B cell (primary cell): Measurements from ENCODE around the gene TRPM8. TPM values are rescaled to one million over a fixed set of nuclear protein-coding genes. Genes with fewer than 3 reads are reported as not detected.

ENCODE experiments used
- ATAC-seq: fragments of 200-7000 bp; cut with Tn5 transposase; one replicate; pipeline ENCODE4 v1.10.0; 2021; ENCODE audit warnings: low read depth, mild to moderate bottlenecking, moderate number of reproducible peaks, moderate library complexity
- CTCF ChIA-PET: fragments of 350-600 bp; sonication (Branson Sonifier 250); formaldehyde crosslinking; loops from one replicate; lab custom pipeline; 2021; ENCODE audit warnings: antibody characterized with exemption, inconsistent platforms; lab: Charles Lee
- POLR2A ChIA-PET: fragments of 350-600 bp; sonication (Branson Sonifier 250); formaldehyde crosslinking; loops from one replicate; lab custom pipeline; 2021; ENCODE audit warnings: antibody characterized with exemption; lab: Charles Lee
- DNase-seq: peaks from one replicate; pipeline ENCODE4 v3.0.0; 2013
- H2AFZ ChIP-seq: 2 replicates; pipeline ENCODE4 v1.6.1; 2012; ENCODE audit warnings: mild to moderate bottlenecking, low read depth, low read length; ENCODE audit not compliant: insufficient read depth, poor library complexity, severe bottlenecking
- H3K27ac ChIP-seq, 2 donors: 1 replicate in 1 of 2; 2 replicates in 1 of 2; pipeline ENCODE4 v1.5.1; 2012 to 2013; ENCODE audit warnings: low read length in 2 of 2, mild to moderate bottlenecking in 2 of 2, moderate library complexity in 1 of 2
- H3K27me3 ChIP-seq, 4 experiments: fragments of 200-600 bp in 1 of 4; sonication (generic) in 1 of 4; replicated peaks in 1 of 4; 1 replicate in 2 of 4; 2 replicates in 2 of 4; pipeline versions ENCODE4 v1.6.1 to v1.7.0; 2013 to 2016; ENCODE audit warnings: low read length in 3 of 4, mild to moderate bottlenecking in 2 of 4, mixed read lengths in 1 of 4, moderate library complexity in 1 of 4; ENCODE audit not compliant: insufficient read depth in 4 of 4, control insufficient read depth in 3 of 4; ENCODE audit errors: control extremely low read depth in 1 of 4
- H3K36me3 ChIP-seq, 2 experiments: replicated peaks in 1 of 2; 1 replicate in 1 of 2; 2 replicates in 1 of 2; pipeline versions ENCODE4 v1.6.1 to v1.7.1; 2013; ENCODE audit warnings: low read length in 1 of 2; ENCODE audit not compliant: insufficient read depth in 2 of 2, control insufficient read depth in 1 of 2; ENCODE audit errors: control extremely low read depth in 1 of 2, extremely low read depth in 1 of 2
- H3K4me1 ChIP-seq, 2 donors: fragments of 200-600 bp in 1 of 2; sonication (generic) in 1 of 2; 1 replicate in 1 of 2; 2 replicates in 1 of 2; pipeline versions ENCODE4 v1.5.1 to v1.6.1; 2013 to 2017; ENCODE audit warnings: low read length in 2 of 2; ENCODE audit not compliant: control insufficient read depth in 2 of 2, insufficient read depth in 2 of 2
- H3K4me2 ChIP-seq: replicated peaks from 2 replicates; pipeline ENCODE3; 2012; ENCODE audit warnings: mild to moderate bottlenecking, low read depth, low read length; ENCODE audit not compliant: poor library complexity, severe bottlenecking
- H3K4me3 ChIP-seq, 5 experiments: fragments of 200-600 bp in 1 of 5; sonication (generic) in 1 of 5; 1 replicate in 3 of 5; 2 replicates in 2 of 5; pipeline versions ENCODE4 v1.5.1 to v1.7.0; 2011 to 2016; ENCODE audit warnings: low read length in 4 of 5, mild to moderate bottlenecking in 4 of 5, low read depth in 2 of 5, control low read depth in 1 of 5, moderate library complexity in 1 of 5; ENCODE audit not compliant: insufficient read depth in 1 of 5; ENCODE audit errors: control extremely low read depth in 1 of 5, extremely low read depth in 1 of 5
- H3K79me2 ChIP-seq: fragments of 200-600 bp; sonication (generic); one replicate; pipeline ENCODE4 v1.6.0; 2016; ENCODE audit warnings: low read length; ENCODE audit not compliant: control insufficient read depth, insufficient read depth
- H3K9ac ChIP-seq: fragments of 200-600 bp; sonication (generic); 2 replicates; pipeline ENCODE4 v1.6.1; 2017; ENCODE audit warnings: mild to moderate bottlenecking, low read length, moderate library complexity
- H3K9me3 ChIP-seq, 3 donors: one replicate each; pipeline versions ENCODE4 v1.6.1 to v1.7.1; 2013; ENCODE audit warnings: low read length in 2 of 3; ENCODE audit not compliant: control insufficient read depth in 2 of 3, insufficient read depth in 1 of 3; ENCODE audit errors: control extremely low read depth in 1 of 3
- H4K20me1 ChIP-seq: 2 replicates; pipeline ENCODE4 v1.6.0; 2012; ENCODE audit warnings: mild to moderate bottlenecking, low read length; ENCODE audit not compliant: insufficient read depth, control insufficient read depth, poor library complexity, severe bottlenecking
- H3K27ac Mint-ChIP-seq: one replicate; pipeline ENCODE4 v1.8.0; 2021; ENCODE audit warnings: mixed read lengths
- H3K27me3 Mint-ChIP-seq: one replicate; pipeline ENCODE4 v1.8.0; 2021; ENCODE audit warnings: mixed read lengths
- H3K4me1 Mint-ChIP-seq: one replicate; pipeline ENCODE4 v1.8.0; 2021; ENCODE audit warnings: mixed read lengths
- H3K4me3 Mint-ChIP-seq: one replicate; pipeline ENCODE4 v1.8.0; 2021; ENCODE audit warnings: mixed read lengths
- H3K9me3 Mint-ChIP-seq: one replicate; pipeline ENCODE4 v1.8.0; 2022; ENCODE audit warnings: mixed read lengths; ENCODE audit not compliant: insufficient read depth
- CTCF ChIP-seq: fragments of 200-600 bp; IDR thresholded peaks from one replicate; pipeline ENCODE4 v1.8.0; 2022; ENCODE audit warnings: antibody characterized with exemption, mild to moderate bottlenecking
- EZH2 ChIP-seq: IDR thresholded peaks from 2 replicates; pipeline ENCODE4 v1.6.1; 2012; ENCODE audit warnings: borderline replicate concordance, low read depth, mild to moderate bottlenecking, moderate library complexity, low read length; ENCODE audit not compliant: insufficient read depth, poor library complexity, severe bottlenecking
- WGBS: methylation state at CpG from one replicate; pipeline ENCODE4 v1.1.5; 2013; ENCODE audit warnings: missing lambda C conversion rate; ENCODE audit not compliant: insufficient coverage; 5-methylcytosine and 5-hydroxymethylcytosine counted together
- intact Hi-C: fragments of 100-400 bp; cut with micrococcal nuclease; formaldehyde crosslinking; loops from one replicate; pipeline ENCODE4 v1.10.0; 2022
- polyA plus RNA-seq: library from polyadenylated mRNA; depleted of rRNA; stranded (reverse); fragments of >200 nt; gene quantifications from 2 replicates; pipeline ENCODE4 v1.2.3, GENCODE V29; 2012
- total RNA-seq, 2 donors: library from RNA; stranded (reverse); fragments of 120-200 nt in 1 of 2; gene quantifications; 1 replicate in 1 of 2; 2 replicates in 1 of 2; pipeline versions ENCODE4 v1.2.3 to v1.2.4, GENCODE V29; 2013 to 2022

The TRPM8 gene
- total and polyA plus RNA-seq, 2 donors (not counting 1 experiment from before 2014, with no cell fraction given): not detected

GRCh38 chr2:234003972-234004617 is 86.9 kb downstream of the TRPM8 start:
- Histone ChIP-seq H3K27ac (no peak overlapping the region), H4K20me1 (no peaks in the 10 kb centered on the region), H2AFZ (no peak overlapping the region), H3K79me2 (no peaks in the 10 kb centered on the region), H3K4me3 (no peak overlapping the region), H3K27me3 (peaks cover 0 to 13% (median 4%) of the 10 kb centered on the region in 4 experiments), H3K4me2 (no peak overlapping the region), H3K9me3 (no peaks in the 10 kb centered on the region), H3K36me3 (no peaks in the 10 kb centered on the region), H3K9ac (no peak overlapping the region), H3K4me1 (no peaks in the 10 kb centered on the region)
- TF ChIP-seq EZH2 (no peak), CTCF (no peak)
- ATAC-seq (no peak), DNase-seq (no peak)
- Mint-ChIP-seq H3K27ac (no peak overlapping the region), H3K4me3 (no peak overlapping the region), H3K4me1 (no peaks in the 10 kb centered on the region), H3K27me3 (peaks cover 27% of the 10 kb centered on the region), H3K9me3 (no peaks in the 10 kb centered on the region)
- CTCF ChIA-PET: no interaction called here
- 71% methylated on average over 5 of the region's 8 CpGs for WGBS
- intact Hi-C loops: no loop called here
- POLR2A ChIA-PET: no interaction called here

- Histone ChIP-seq H3K4me1 (no peaks in the 10 kb centered on the region), H3K4me2 (no peak overlapping the region), H3K9me3 (peaks cover 0 to 3% (median 0%) of the 10 kb centered on the region in 3 donors), H4K20me1 (no peaks in the 10 kb centered on the region), H3K36me3 (no peaks in the 10 kb centered on the region), H2AFZ (no peak overlapping the region), H3K27me3 (peaks cover 0 to 13% (median 4%) of the 10 kb centered on the region in 4 experiments), H3K4me3 (no peak overlapping the region), H3K9ac (no peak overlapping the region), H3K79me2 (no peaks in the 10 kb centered on the region), H3K27ac (no peak overlapping the region)
- ChIA-PET CTCF (no interaction called here), POLR2A (no interaction called here)
- no peaks in the 10 kb centered on the region for H3K9me3 Mint-ChIP-seq
- H3K4me3 Mint-ChIP-seq: no peak overlapping the region
- no peak for TF ChIP-seq EZH2
- TF ChIP-seq CTCF: no peak
- no CpG with 5 or more reads among the region's 2 CpGs for WGBS
- ATAC-seq: no peak
- no peak for DNase-seq
- H3K27ac Mint-ChIP-seq: no peak overlapping the region
- intact Hi-C loops: no loop called here
- H3K4me1 Mint-ChIP-seq: no peaks in the 10 kb centered on the region
- H3K27me3 Mint-ChIP-seq: peaks cover 27% of the 10 kb centered on the region
Measured at GRCh38 chr2:234005126-234005525, 88.0 kb downstream of the TRPM8 start.
